ENCODE data around the gene STARD3.

Gene STARD3

GRCh38 chr17:39599004-39599664 is 37.8 kb upstream of the STARD3 start:
- Histone ChIP-seq H3K27me3 (ENCODE audit: control insufficient read depth, insufficient read depth, low read length) (peaks cover 100% of the 10 kb centered on the region), H3K4me1 (ENCODE audit: control insufficient read depth, insufficient read depth, low read length) (peaks cover 16% of the 10 kb centered on the region), H3K9me3 (ENCODE audit: control insufficient read depth, insufficient read depth, low read length) (no peaks in the 10 kb centered on the region), H3K36me3 (ENCODE audit: control insufficient read depth, insufficient read depth, low read length) (no peaks in the 10 kb centered on the region), H3K9ac (ENCODE audit: low read depth, low read length) (no peak overlapping the region), H3K4me3 (ENCODE audit: low read depth, low read length) (no peak overlapping the region)

- Histone ChIP-seq H3K9me3 (ENCODE audit: control insufficient read depth, insufficient read depth, low read length) (no peaks in the 10 kb centered on the region), H3K4me3 (ENCODE audit: low read depth, low read length) (peak overlapping the region; percentile 43), H3K27me3 (ENCODE audit: control insufficient read depth, insufficient read depth, low read length) (peaks cover 97% of the 10 kb centered on the region), H3K36me3 (ENCODE audit: control insufficient read depth, insufficient read depth, low read length) (no peaks in the 10 kb centered on the region), H3K4me1 (ENCODE audit: control insufficient read depth, insufficient read depth, low read length) (peaks cover 16% of the 10 kb centered on the region), H3K9ac (ENCODE audit: low read depth, low read length) (no peak overlapping the region)
Observed at GRCh38 chr17:39599665-39600231, 37.2 kb upstream of the STARD3 start.

- peaks cover 97% of the 10 kb centered on the region for H3K27me3 ChIP-seq (ENCODE audit: control insufficient read depth, insufficient read depth, low read length)
- no peaks in the 10 kb centered on the region for H3K9me3 ChIP-seq (ENCODE audit: control insufficient read depth, insufficient read depth, low read length)
- H3K9ac ChIP-seq (ENCODE audit: low read depth, low read length) = no peak overlapping the region
- no peaks in the 10 kb centered on the region for H3K36me3 ChIP-seq (ENCODE audit: control insufficient read depth, insufficient read depth, low read length)
- peaks cover 16% of the 10 kb centered on the region for H3K4me1 ChIP-seq (ENCODE audit: control insufficient read depth, insufficient read depth, low read length)
- H3K4me3 ChIP-seq (ENCODE audit: low read depth, low read length) = peak overlapping the region; percentile 43
Observed at GRCh38 chr17:39600288-39600996, 36.5 kb upstream of the STARD3 start.

- H3K4me1 ChIP-seq (ENCODE audit: control insufficient read depth, insufficient read depth, low read length) = peaks cover 16% of the 10 kb centered on the region
- H3K4me3 ChIP-seq (ENCODE audit: low read depth, low read length) = peak overlapping the region; percentile 43
- no peak overlapping the region for H3K9ac ChIP-seq (ENCODE audit: low read depth, low read length)
- no peaks in the 10 kb centered on the region for H3K9me3 ChIP-seq (ENCODE audit: control insufficient read depth, insufficient read depth, low read length)
- H3K36me3 ChIP-seq (ENCODE audit: control insufficient read depth, insufficient read depth, low read length) = no peaks in the 10 kb centered on the region
- peaks cover 97% of the 10 kb centered on the region for H3K27me3 ChIP-seq (ENCODE audit: control insufficient read depth, insufficient read depth, low read length)
Observed at GRCh38 chr17:39600997-39601597, 35.8 kb upstream of the STARD3 start.

GRCh38 chr17:39601758-39602532 is 35.0 kb upstream of the STARD3 start:
- Histone ChIP-seq H3K4me1 (ENCODE audit: control insufficient read depth, insufficient read depth, low read length) (peaks cover 16% of the 10 kb centered on the region), H3K9ac (ENCODE audit: low read depth, low read length) (no peak overlapping the region), H3K36me3 (ENCODE audit: control insufficient read depth, insufficient read depth, low read length) (no peaks in the 10 kb centered on the region), H3K4me3 (ENCODE audit: low read depth, low read length) (peak overlapping the region; percentile 26), H3K9me3 (ENCODE audit: control insufficient read depth, insufficient read depth, low read length) (no peaks in the 10 kb centered on the region), H3K27me3 (ENCODE audit: control insufficient read depth, insufficient read depth, low read length) (peaks cover 96% of the 10 kb centered on the region)

GRCh38 chr17:39602533-39603303 is 34.2 kb upstream of the STARD3 start:
- Histone ChIP-seq H3K27me3 (ENCODE audit: control insufficient read depth, insufficient read depth, low read length) (peaks cover 95% of the 10 kb centered on the region), H3K9ac (ENCODE audit: low read depth, low read length) (no peak overlapping the region), H3K4me1 (ENCODE audit: control insufficient read depth, insufficient read depth, low read length) (peaks cover 16% of the 10 kb centered on the region), H3K9me3 (ENCODE audit: control insufficient read depth, insufficient read depth, low read length) (no peaks in the 10 kb centered on the region), H3K36me3 (ENCODE audit: control insufficient read depth, insufficient read depth, low read length) (no peaks in the 10 kb centered on the region), H3K4me3 (ENCODE audit: low read depth, low read length) (peak overlapping the region; percentile 10)

- peak overlapping the region; percentile 55 for H3K4me3 ChIP-seq (ENCODE audit: low read depth, low read length)
- no peaks in the 10 kb centered on the region for H3K9me3 ChIP-seq (ENCODE audit: control insufficient read depth, insufficient read depth, low read length)
- peaks cover 16% of the 10 kb centered on the region for H3K4me1 ChIP-seq (ENCODE audit: control insufficient read depth, insufficient read depth, low read length)
- no peaks in the 10 kb centered on the region for H3K36me3 ChIP-seq (ENCODE audit: control insufficient read depth, insufficient read depth, low read length)
- peaks cover 95% of the 10 kb centered on the region for H3K27me3 ChIP-seq (ENCODE audit: control insufficient read depth, insufficient read depth, low read length)
- no peak overlapping the region for H3K9ac ChIP-seq (ENCODE audit: low read depth, low read length)
Observed at GRCh38 chr17:39603304-39604016, 33.5 kb upstream of the STARD3 start.

- no peaks in the 10 kb centered on the region for H3K9me3 ChIP-seq (ENCODE audit: control insufficient read depth, insufficient read depth, low read length)
- peaks cover 21% of the 10 kb centered on the region for H3K4me1 ChIP-seq (ENCODE audit: control insufficient read depth, insufficient read depth, low read length)
- no peaks in the 10 kb centered on the region for H3K36me3 ChIP-seq (ENCODE audit: control insufficient read depth, insufficient read depth, low read length)
- peak overlapping the region; percentile 43 for H3K4me3 ChIP-seq (ENCODE audit: low read depth, low read length)
- H3K27me3 ChIP-seq (ENCODE audit: control insufficient read depth, insufficient read depth, low read length) = peaks cover 95% of the 10 kb centered on the region
- H3K9ac ChIP-seq (ENCODE audit: low read depth, low read length) = no peak overlapping the region
Observed at GRCh38 chr17:39604911-39605491, 31.9 kb upstream of the STARD3 start.

- Histone ChIP-seq H3K4me1 (ENCODE audit: control insufficient read depth, insufficient read depth, low read length) (peaks cover 21% of the 10 kb centered on the region), H3K36me3 (ENCODE audit: control insufficient read depth, insufficient read depth, low read length) (no peaks in the 10 kb centered on the region), H3K27me3 (ENCODE audit: control insufficient read depth, insufficient read depth, low read length) (peaks cover 93% of the 10 kb centered on the region), H3K4me3 (ENCODE audit: low read depth, low read length) (peak overlapping the region; percentile 43), H3K9me3 (ENCODE audit: control insufficient read depth, insufficient read depth, low read length) (no peaks in the 10 kb centered on the region), H3K9ac (ENCODE audit: low read depth, low read length) (no peak overlapping the region)
Observed at GRCh38 chr17:39605492-39606433, 31.2 kb upstream of the STARD3 start.

Measured in iPS-15b (cell line).